Esophagus muscularis mucosa (tissue), 4 donors: ENCODE results near the gene ATCAY. TPM values are rescaled to one million over a fixed set of nuclear protein-coding genes. Genes with fewer than 3 reads are reported as not detected.

Source experiments
- DNase-seq: peaks from one replicate; pipeline ENCODE4 v3.0.0-alpha.2; 2017; ENCODE audit errors: extremely low spot score
- H3K27ac ChIP-seq, 4 donors: fragments of 200-600 bp; sonication (generic); replicated peaks in 1 of 4; 1 replicate in 3 of 4; 2 replicates in 1 of 4; pipeline ENCODE4 v1.5.1; 2016 to 2019; ENCODE audit warnings: mild to moderate bottlenecking in 1 of 4
- H3K27me3 ChIP-seq, 4 donors: fragments of 200-600 bp; sonication (generic); one replicate each; pipeline versions ENCODE4 v1.5.1 to v1.6.0; 2016 to 2019
- H3K36me3 ChIP-seq, 4 donors: fragments of 200-600 bp; sonication (generic); one replicate each; pipeline ENCODE4 v1.5.1; 2016 to 2019
- H3K4me1 ChIP-seq, 4 donors: fragments of 200-600 bp; sonication (generic); one replicate each; pipeline ENCODE4 v1.5.1; 2016 to 2019
- H3K4me3 ChIP-seq, 4 donors: fragments of 200-600 bp; sonication (generic); 1 replicate in 2 of 4; 2 replicates in 2 of 4; pipeline ENCODE4 v1.5.1; 2016 to 2019; ENCODE audit warnings: mild to moderate bottlenecking in 4 of 4, moderate library complexity in 1 of 4
- H3K9me3 ChIP-seq, 4 donors: fragments of 200-600 bp; sonication (generic); 1 replicate in 3 of 4; 2 replicates in 1 of 4; pipeline ENCODE4 v1.5.1; 2016 to 2019
- CTCF ChIP-seq, 3 experiments: fragments of 200-600 bp in 2 of 3; fragments of 450-650 bp in 1 of 3; sonication (generic) in 2 of 3; IDR thresholded peaks; one replicate each; pipeline ENCODE4 v1.5.1; 2017 to 2019; ENCODE audit warnings: antibody characterized with exemption in 3 of 3, mild to moderate bottlenecking in 2 of 3, moderate library complexity in 1 of 3
- EP300 ChIP-seq: sonication (generic); formaldehyde crosslinking; IDR thresholded peaks from one replicate; pipeline ENCODE4 v1.6.1; 2017; ENCODE audit warnings: antibody characterized with exemption
- POLR2A ChIP-seq: fragments of 450-650 bp; IDR thresholded peaks from one replicate; pipeline ENCODE4 v1.6.1; 2017; ENCODE audit warnings: antibody characterized with exemption, moderate library complexity, mild to moderate bottlenecking, low read depth
- POLR2AphosphoS5 ChIP-seq, 2 donors: sonication (generic); formaldehyde crosslinking; IDR thresholded peaks; one replicate each; pipeline ENCODE4 v1.6.1; 2017; ENCODE audit warnings: antibody characterized with exemption in 2 of 2
- WGBS: methylation state at CpG from one replicate; pipeline ENCODE4 v1.1.5; 2018; 5-methylcytosine and 5-hydroxymethylcytosine counted together
- intact Hi-C: fragments of 100-400 bp; cut with DNase I; formaldehyde crosslinking; loops from one replicate; pipeline ENCODE4 v1.15.1; 2023
- total RNA-seq, 4 donors: library from RNA; depleted of rRNA; stranded (reverse); fragments of >200 nt; gene quantifications; one replicate each; pipeline versions ENCODE4 v1.1.0 to v1.2.1, GENCODE V29; 2016

ATCAY gene
- total RNA-seq, result 1 to 10 TPM in 1 of 4 donors, under 1 TPM in 3; 0.42 to 1.3 (median 0.82) TPM

- 2% methylated on average over 36 of the region's 49 CpGs for WGBS
- H3K27me3 ChIP-seq, result peaks cover 4 to 87% (median 30%) of the 10 kb centered on the region in 4 donors
These were observed at the start of gene ATCAY for GRCh38 chr19:3880471-3881271. TSS of gene ATCAY (plus strand) at chr19:3880685. CDS start at chr19:3885768, 5,083 bp downstream.

GRCh38 chr19:3831601-3832000, 48.9 kb upstream of the ATCAY start:
- Histone ChIP-seq H3K9me3 (no peaks in the 10 kb centered on the region), H3K36me3 (no peaks in the 10 kb centered on the region), H3K27me3 (peaks cover 0 to 44% (median 0%) of the 10 kb centered on the region in 4 donors), H3K4me1 (peaks cover 0 to 5% (median 0%) of the 10 kb centered on the region in 4 donors), H3K4me3 (no peak overlapping the region), H3K27ac (no peak overlapping the region)
- TF ChIP-seq EP300 (no peak), POLR2AphosphoS5 (IDR thresholded peaks at IDR 0.05) (no peak), POLR2A (no peak), CTCF (IDR thresholded peaks at IDR 0.05) (no peak)
- 71% methylated on average over 19 of the region's 19 CpGs for WGBS
- DNase-seq, result no peak
- intact Hi-C loops, result no loop called here

More at GRCh38 chr19:3880471-3881271, at the start of gene ATCAY:
- Histone ChIP-seq H3K9me3 (no peaks in the 10 kb centered on the region), H3K36me3 (no peaks in the 10 kb centered on the region), H3K4me1 (peaks cover 0 to 18% (median 9%) of the 10 kb centered on the region in 4 donors), H3K27ac (no peak within 1 kb of the TSS), H3K4me3 (no peak within 1 kb of the TSS)
- TF ChIP-seq POLR2AphosphoS5 (IDR thresholded peaks at IDR 0.05), result no peak
- TF ChIP-seq EP300, result no peak
- TF ChIP-seq CTCF (IDR thresholded peaks at IDR 0.05), result no peak
- no peak for TF ChIP-seq POLR2A
- DNase-seq, result no peak
- intact Hi-C loops, result no loop called here

GRCh38 chr19:3832001-3832400, 48.5 kb upstream of the ATCAY start:
- no peaks in the 10 kb centered on the region for H3K9me3 ChIP-seq
- no peak for DNase-seq
- WGBS, result 96% methylated on average over 6 of the region's 6 CpGs
- peaks cover 0 to 44% (median 0%) of the 10 kb centered on the region in 4 donors for H3K27me3 ChIP-seq
- intact Hi-C loops, result no loop called here
- TF ChIP-seq POLR2A (no peak), CTCF (IDR thresholded peaks at IDR 0.05) (no peak), EP300 (no peak), POLR2AphosphoS5 (IDR thresholded peaks at IDR 0.05) (no peak)
- no peak overlapping the region for H3K4me3 ChIP-seq
- peaks cover 0 to 5% (median 0%) of the 10 kb centered on the region in 4 donors for H3K4me1 ChIP-seq
- no peak overlapping the region for H3K27ac ChIP-seq
- no peaks in the 10 kb centered on the region for H3K36me3 ChIP-seq

GRCh38 chr19:3833578-3834348, 46.7 kb upstream of the ATCAY start:
- TF ChIP-seq CTCF (IDR thresholded peaks at IDR 0.05) (no peak), POLR2AphosphoS5 (IDR thresholded peaks at IDR 0.05) (no peak), POLR2A (no peak), EP300 (no peak)
- Histone ChIP-seq H3K4me3 (no peak overlapping the region), H3K27me3 (peaks cover 0 to 40% (median 0%) of the 10 kb centered on the region in 4 donors), H3K4me1 (no peaks in the 10 kb centered on the region), H3K9me3 (no peaks in the 10 kb centered on the region), H3K27ac (no peak overlapping the region), H3K36me3 (no peaks in the 10 kb centered on the region)
- 67% methylated on average over 25 of the region's 34 CpGs for WGBS
- DNase-seq, result no peak
- intact Hi-C loops, result no loop called here
